Thoracic aorta (tissue), 2 donors: ENCODE data around the gene SIRT5. TPM values are rescaled to one million over a fixed set of nuclear protein-coding genes. Genes with fewer than 3 reads are reported as not detected.

ENCODE experiments used
- ATAC-seq: fragments of 150-250 bp; one replicate; pipeline ENCODE4 v1.8.0; 2017; ENCODE audit warnings: low read depth; ENCODE audit not compliant: insufficient number of reproducible peaks, low FRiP score
- DNase-seq: peaks from one replicate; pipeline ENCODE4 v3.0.0-alpha.2; 2020; ENCODE audit warnings: low spot score
- H3K27ac ChIP-seq, 2 donors: fragments of 200-600 bp; sonication (generic); 1 replicate in 1 of 2; 2 replicates in 1 of 2; pipeline ENCODE4 v1.5.1; 2016; ENCODE audit warnings: mild to moderate bottlenecking in 2 of 2, moderate library complexity in 2 of 2
- H3K27me3 ChIP-seq: fragments of 200-600 bp; sonication (generic); replicated peaks from 2 replicates; pipeline ENCODE4 v1.6.0; 2016; ENCODE audit warnings: mild to moderate bottlenecking; ENCODE audit not compliant: insufficient read depth
- H3K36me3 ChIP-seq: fragments of 200-600 bp; sonication (generic); one replicate; pipeline ENCODE4 v1.5.1; 2016
- H3K4me1 ChIP-seq, 2 donors: fragments of 200-600 bp; sonication (generic); 1 replicate in 1 of 2; 2 replicates in 1 of 2; pipeline versions ENCODE4 v1.5.1 to v1.6.0; 2016; ENCODE audit warnings: low read depth in 2 of 2, mild to moderate bottlenecking in 1 of 2; ENCODE audit not compliant: control insufficient read depth in 1 of 2
- H3K4me3 ChIP-seq: fragments of 200-600 bp; sonication (generic); 2 replicates; pipeline ENCODE4 v1.5.1; 2016; ENCODE audit warnings: mild to moderate bottlenecking
- H3K9me3 ChIP-seq: fragments of 200-600 bp; sonication (generic); 2 replicates; pipeline ENCODE4 v1.5.1; 2016
- total RNA-seq, 2 donors: library from RNA; depleted of rRNA; stranded (reverse); fragments of >200 nt; gene quantifications; one replicate each; pipeline versions ENCODE4 v1.1.0 to v1.2.3, GENCODE V29; 2016
- TF ChIP-seq, protein P1 (sequence below): fragments of 200-600 bp; sonication (generic); IDR thresholded peaks from one replicate; pipeline ENCODE4 v1.5.1; 2019; ENCODE audit warnings: antibody characterized with exemption

Gene SIRT5
- total RNA-seq, 2 donors from 2014 or later, result 5.7 to 10.0 TPM

DNA sequence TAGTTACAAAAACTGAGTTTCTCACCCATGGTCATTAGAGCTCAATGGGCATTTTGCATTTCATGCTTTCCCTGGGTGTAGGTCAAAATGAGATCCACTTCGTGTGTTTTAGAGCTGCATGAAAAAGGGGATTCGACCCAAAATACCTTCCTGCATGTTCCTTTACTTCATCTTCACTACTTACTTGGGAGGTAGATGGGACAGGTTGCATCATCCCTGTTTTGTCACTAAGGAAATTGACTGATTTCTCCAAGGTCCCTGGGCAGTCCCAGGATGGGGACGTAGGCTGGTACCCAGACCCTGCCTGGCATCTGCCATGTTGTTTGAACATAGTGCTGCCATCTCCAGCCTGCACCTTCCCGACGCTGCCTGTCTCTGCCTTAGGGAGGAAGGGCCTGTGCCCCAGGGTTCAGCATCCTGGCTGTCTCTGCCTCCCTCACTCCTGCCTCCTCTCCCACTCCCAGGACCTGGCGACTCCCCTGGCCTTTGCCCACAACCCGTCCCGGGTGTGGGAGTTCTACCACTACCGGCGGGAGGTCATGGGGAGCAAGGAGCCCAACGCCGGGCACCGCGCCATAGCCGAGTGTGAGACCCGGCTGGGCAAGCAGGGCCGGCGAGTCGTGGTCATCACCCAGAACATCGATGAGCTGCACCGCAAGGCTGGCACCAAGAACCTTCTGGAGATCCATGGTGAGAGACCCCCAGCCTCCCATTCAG is 17.0 kb downstream of the SIRT5 start:
- no peaks in the 10 kb centered on the region for H3K27me3 ChIP-seq
- TF ChIP-seq, protein P1, sequence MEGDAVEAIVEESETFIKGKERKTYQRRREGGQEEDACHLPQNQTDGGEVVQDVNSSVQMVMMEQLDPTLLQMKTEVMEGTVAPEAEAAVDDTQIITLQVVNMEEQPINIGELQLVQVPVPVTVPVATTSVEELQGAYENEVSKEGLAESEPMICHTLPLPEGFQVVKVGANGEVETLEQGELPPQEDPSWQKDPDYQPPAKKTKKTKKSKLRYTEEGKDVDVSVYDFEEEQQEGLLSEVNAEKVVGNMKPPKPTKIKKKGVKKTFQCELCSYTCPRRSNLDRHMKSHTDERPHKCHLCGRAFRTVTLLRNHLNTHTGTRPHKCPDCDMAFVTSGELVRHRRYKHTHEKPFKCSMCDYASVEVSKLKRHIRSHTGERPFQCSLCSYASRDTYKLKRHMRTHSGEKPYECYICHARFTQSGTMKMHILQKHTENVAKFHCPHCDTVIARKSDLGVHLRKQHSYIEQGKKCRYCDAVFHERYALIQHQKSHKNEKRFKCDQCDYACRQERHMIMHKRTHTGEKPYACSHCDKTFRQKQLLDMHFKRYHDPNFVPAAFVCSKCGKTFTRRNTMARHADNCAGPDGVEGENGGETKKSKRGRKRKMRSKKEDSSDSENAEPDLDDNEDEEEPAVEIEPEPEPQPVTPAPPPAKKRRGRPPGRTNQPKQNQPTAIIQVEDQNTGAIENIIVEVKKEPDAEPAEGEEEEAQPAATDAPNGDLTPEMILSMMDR, result no peak
- no peaks in the 10 kb centered on the region for H3K9me3 ChIP-seq
- H3K36me3 ChIP-seq, result peaks cover 9% of the 10 kb centered on the region
- no peak overlapping the region for H3K4me3 ChIP-seq
- H3K4me1 ChIP-seq, result no peaks in the 10 kb centered on the region
- ATAC-seq (no peak), DNase-seq (no peak)
- H3K27ac ChIP-seq, result no peak overlapping the region

DNA sequence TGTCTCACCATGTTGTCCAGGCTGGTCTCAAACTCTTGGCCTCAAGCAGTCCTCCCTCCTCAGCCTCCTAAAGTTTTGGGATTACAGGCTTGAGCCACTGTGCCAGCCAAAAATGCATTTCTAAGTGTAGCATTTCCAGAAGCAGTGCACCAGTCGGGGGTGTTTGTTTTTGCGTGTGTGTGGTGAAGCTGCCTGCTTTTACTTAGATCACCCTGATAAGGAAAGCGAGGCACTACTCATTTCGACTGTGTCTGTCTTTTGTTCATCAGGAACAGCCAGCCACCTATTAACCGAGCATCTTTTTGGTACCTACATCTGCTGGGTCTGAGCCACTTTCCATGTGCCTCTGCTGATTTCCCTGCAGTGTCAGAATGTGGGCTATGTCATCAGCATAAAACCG is 18.7 kb downstream of the SIRT5 start:
- Histone ChIP-seq H3K27ac (no peak overlapping the region), H3K27me3 (no peaks in the 10 kb centered on the region), H3K36me3 (peaks cover 4% of the 10 kb centered on the region), H3K4me3 (no peak overlapping the region), H3K9me3 (no peaks in the 10 kb centered on the region), H3K4me1 (no peaks in the 10 kb centered on the region)
- ATAC-seq, result no peak
- no peak for DNase-seq
- TF ChIP-seq, protein P1, result no peak

DNA sequence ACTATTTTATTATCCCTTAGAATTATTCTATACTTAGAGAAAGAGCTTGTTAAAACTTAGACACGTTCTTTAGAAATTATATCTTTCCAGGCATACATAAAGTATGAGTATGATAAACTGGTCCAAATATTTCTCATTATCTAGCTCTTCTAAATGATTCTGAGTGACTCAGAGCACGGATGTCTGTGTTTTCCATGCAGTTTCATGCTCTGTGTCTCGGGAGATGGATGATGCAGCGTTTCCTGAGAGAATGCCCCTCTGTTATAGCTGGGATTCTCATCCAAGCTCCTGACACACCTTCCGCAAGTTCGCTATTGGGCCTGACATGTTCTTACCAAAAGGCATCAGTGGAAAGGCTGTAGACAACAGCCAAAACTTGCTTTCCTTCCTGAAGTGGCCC is 19.3 kb downstream of the SIRT5 start:
- no peak for DNase-seq

DNA sequence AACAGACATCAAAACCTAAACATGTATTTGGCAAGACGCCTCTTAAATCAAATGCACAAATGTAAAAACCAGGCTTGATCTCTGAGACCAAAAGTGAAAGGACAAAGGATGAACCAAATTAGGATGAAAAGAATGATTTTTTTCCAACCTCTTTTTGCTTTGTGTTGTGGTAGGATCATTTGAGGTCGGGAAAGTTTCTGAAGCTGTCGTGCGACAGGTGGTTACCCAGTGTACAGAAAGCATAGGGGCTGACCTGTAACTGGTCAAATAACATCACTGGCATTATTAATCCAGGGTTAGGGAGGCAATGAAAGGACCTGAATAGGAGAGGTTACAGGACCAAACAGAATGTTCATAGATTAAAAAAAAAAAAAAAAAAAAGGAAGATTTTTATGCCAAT is 22.7 kb downstream of the SIRT5 start:
- no peak for ATAC-seq
- Histone ChIP-seq H3K27me3 (no peaks in the 10 kb centered on the region), H3K27ac (no peak overlapping the region), H3K36me3 (peaks cover 15% of the 10 kb centered on the region), H3K4me3 (no peak overlapping the region), H3K4me1 (no peaks in the 10 kb centered on the region), H3K9me3 (no peaks in the 10 kb centered on the region)
- DNase-seq, result no peak
- TF ChIP-seq, protein P1, result no peak

More for the DNA sequence above, 19.3 kb downstream of the SIRT5 start:
- no peaks in the 10 kb centered on the region for H3K27me3 ChIP-seq
- no peak overlapping the region for H3K27ac ChIP-seq
- TF ChIP-seq, protein P1, result no peak
- H3K4me1 ChIP-seq, result no peaks in the 10 kb centered on the region
- no peak overlapping the region for H3K4me3 ChIP-seq
- H3K36me3 ChIP-seq, result peaks cover 7% of the 10 kb centered on the region
- no peak for ATAC-seq
- H3K9me3 ChIP-seq, result no peaks in the 10 kb centered on the region

DNA sequence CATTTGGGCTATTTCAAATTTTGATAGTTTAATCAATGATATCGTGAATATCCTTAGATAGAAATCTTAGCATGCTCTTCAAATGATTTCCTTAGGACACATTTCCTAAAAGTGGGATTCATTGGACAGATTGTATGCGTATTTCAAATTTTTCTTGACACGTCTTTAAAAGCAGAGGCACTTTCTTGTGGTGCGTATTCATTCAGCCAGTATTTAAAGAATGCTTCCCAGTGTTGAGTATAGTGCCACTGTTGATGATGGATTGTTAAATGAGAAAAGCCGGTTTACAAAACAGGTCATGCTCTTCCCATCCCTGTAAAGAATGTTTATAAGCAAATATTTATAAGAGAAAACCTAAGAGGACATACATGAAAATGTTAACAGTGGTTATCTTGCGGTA is 25.6 kb downstream of the SIRT5 start:
- peaks cover 14% of the 10 kb centered on the region for H3K36me3 ChIP-seq

More for the DNA sequence above, 25.6 kb downstream of the SIRT5 start:
- Histone ChIP-seq H3K27ac (no peak overlapping the region), H3K4me3 (no peak overlapping the region), H3K27me3 (no peaks in the 10 kb centered on the region), H3K9me3 (no peaks in the 10 kb centered on the region), H3K4me1 (no peaks in the 10 kb centered on the region)
- TF ChIP-seq, protein P1, result no peak
- no peak for ATAC-seq
- DNase-seq, result no peak
